A549 (cell line): ENCODE results near the gene MAB21L3. TPM values are rescaled to one million over a fixed set of nuclear protein-coding genes. Genes with fewer than 3 reads are reported as not detected.

Source experiments
- ATAC-seq, 2 experiments: fragments of 200-7000 bp in 1 of 2; fragments of >200 bp in 1 of 2; cut with Nextera tagmentation in 1 of 2; cut with Tn5 transposase in 1 of 2; 3 replicates each; pipeline versions ENCODE4 v1.8.0 to v1.9.1; 2018 to 2020; ENCODE audit warnings: mild to moderate bottlenecking in 1 of 2, moderate library complexity in 1 of 2
- CTCF ChIA-PET: fragments of 300-600 bp; sonication (Branson Sonifier 250); formaldehyde crosslinking; extraction: SDS; loops from one replicate; lab custom pipeline; 2021; ENCODE audit warnings: antibody characterized with exemption, inconsistent platforms; lab: Yijun Ruan, JAX
- POLR2A ChIA-PET: fragments of 350-600 bp; formaldehyde crosslinking; extraction: SDS; loops from one replicate; lab custom pipeline; 2021; ENCODE audit warnings: antibody characterized with exemption, inconsistent platforms; lab: Yijun Ruan, JAX
- DNase-seq, 2 experiments: peaks; one replicate each; pipeline versions ENCODE4 v3.0.0 to v3.0.0-alpha.2; 2011 to 2016; ENCODE audit warnings: low read depth in 1 of 2, low spot score in 1 of 2
- FAIRE-seq: peaks from 2 replicates; lab custom pipeline; 2011; peaks lifted over from hg19 to GRCh38; lab: Jason Lieb, UNC
- H3K27ac ChIP-seq, 2 experiments: fragments of >200 bp; sonication (Bioruptor Twin); formaldehyde crosslinking; 3 replicates each; pipeline ENCODE4 v1.5.1; 2016 to 2017
- H3K4me1 ChIP-seq: fragments of >200 bp; sonication (Bioruptor Twin); formaldehyde crosslinking; 3 replicates; pipeline ENCODE4 v1.6.1; 2016
- H3K4me2 ChIP-seq: fragments of >200 bp; sonication (Bioruptor Twin); formaldehyde crosslinking; 3 replicates; pipeline ENCODE4 v1.6.1; 2016
- H3K4me3 ChIP-seq: fragments of >200 bp; sonication (Bioruptor Twin); formaldehyde crosslinking; 3 replicates; pipeline ENCODE4 v1.5.1; 2016
- H3K9me3 ChIP-seq: fragments of >200 bp; sonication (Bioruptor Twin); formaldehyde crosslinking; 3 replicates; pipeline ENCODE4 v1.6.1; 2016
- BHLHE40 ChIP-seq: IDR thresholded peaks from 2 replicates; pipeline ENCODE4 v1.6.1; 2012; ENCODE audit warnings: low read depth, low read length, inconsistent platforms
- CBX2 ChIP-seq: fragments of 200-600 bp; sonication (generic); IDR thresholded peaks from 2 replicates; pipeline ENCODE4 v1.6.1; 2016; ENCODE audit warnings: low read depth, mild to moderate bottlenecking, borderline replicate concordance
- CHD2 ChIP-seq: fragments of 150-350 bp; IDR thresholded peaks from 2 replicates; pipeline ENCODE4 v1.6.1; 2014; ENCODE audit warnings: low read length; ENCODE audit not compliant: partially characterized antibody
- EHF ChIP-seq: fragments of 250-450 bp; sonication (Bioruptor Pico); IDR thresholded peaks from 2 replicates; pipeline ENCODE4 v1.5.0; 2020; ENCODE audit warnings: mild to moderate bottlenecking
- ELK1 ChIP-seq: fragments of 150-350 bp; IDR thresholded peaks from 2 replicates; pipeline ENCODE4 v1.6.1; 2014; ENCODE audit warnings: low read depth, mild to moderate bottlenecking, low read length
- FOXS1 ChIP-seq: fragments of 250-450 bp; sonication (Bioruptor Pico); IDR thresholded peaks from 2 replicates; pipeline ENCODE4 v1.5.0; 2020; ENCODE audit warnings: mild to moderate bottlenecking, moderate library complexity
- GATA3 ChIP-seq: IDR thresholded peaks from 2 replicates; pipeline ENCODE4 v1.6.1; 2012; ENCODE audit warnings: borderline replicate concordance
- HEYL ChIP-seq: fragments of 250-450 bp; sonication (Bioruptor Pico); IDR thresholded peaks from 2 replicates; pipeline ENCODE4 v1.8.0; 2021; ENCODE audit warnings: mild to moderate bottlenecking, moderate library complexity
- HOXA7 ChIP-seq: fragments of 250-450 bp; sonication (Bioruptor Pico); IDR thresholded peaks from 2 replicates; pipeline ENCODE4 v1.5.0; 2020; ENCODE audit warnings: mild to moderate bottlenecking, moderate library complexity
- KDM1A ChIP-seq: fragments of 200-600 bp; sonication (generic); IDR thresholded peaks from 2 replicates; pipeline ENCODE4 v1.6.1; 2016; ENCODE audit warnings: low read depth, mild to moderate bottlenecking
- MAZ ChIP-seq: fragments of 150-350 bp; IDR thresholded peaks from 2 replicates; pipeline ENCODE4 v1.6.1; 2014; ENCODE audit warnings: antibody characterized with exemption, low read depth, low read length, borderline replicate concordance
- MYC ChIP-seq: IDR thresholded peaks from 2 replicates; pipeline ENCODE4 v1.6.1; 2012; ENCODE audit warnings: mild to moderate bottlenecking, inconsistent platforms, low read length, improper control_type of control experiment, borderline replicate concordance
- NFE2L2 ChIP-seq: fragments of 150-350 bp; conservative IDR thresholded peaks from 2 replicates; pipeline ENCODE4 v1.6.1; 2014; ENCODE audit warnings: low read length
- NR3C1 ChIP-seq: fragments of >200 bp; sonication (Bioruptor Twin); formaldehyde crosslinking; IDR thresholded peaks from 3 replicates; pipeline ENCODE4 v1.6.1; 2017
- POLR2A ChIP-seq: IDR thresholded peaks from 2 replicates; pipeline ENCODE4 v1.6.1; 2012; ENCODE audit warnings: mild to moderate bottlenecking, low read length
- RARB ChIP-seq: fragments of 250-450 bp; sonication (Bioruptor Pico); IDR thresholded peaks from 2 replicates; pipeline ENCODE4 v1.8.0; 2021; ENCODE audit warnings: mild to moderate bottlenecking, moderate library complexity
- RFX5 ChIP-seq: fragments of 450-650 bp; IDR thresholded peaks from 2 replicates; pipeline ENCODE4 v1.7.1; 2014; ENCODE audit warnings: antibody characterized with exemption, mild to moderate bottlenecking, moderate library complexity
- SMC3 ChIP-seq: fragments of >200 bp; sonication (Bioruptor Twin); formaldehyde crosslinking; IDR thresholded peaks from 3 replicates; pipeline ENCODE4 v1.6.1; 2018; ENCODE audit warnings: inconsistent platforms
- SREBF2 ChIP-seq: fragments of 450-650 bp; IDR thresholded peaks from 2 replicates; pipeline ENCODE4 v1.6.1; 2014; ENCODE audit warnings: mild to moderate bottlenecking, moderate library complexity
- TFCP2L1 ChIP-seq: fragments of 250-450 bp; sonication (Bioruptor Pico); IDR thresholded peaks from 2 replicates; pipeline ENCODE4 v1.5.0; 2021; ENCODE audit warnings: mild to moderate bottlenecking
- ZC3H11A ChIP-seq: fragments of 450-650 bp; IDR thresholded peaks from 2 replicates; pipeline ENCODE4 v1.6.1; 2014; ENCODE audit warnings: antibody characterized with exemption, mild to moderate bottlenecking
- ZFP36 ChIP-seq: fragments of 450-650 bp; IDR thresholded peaks from 2 replicates; pipeline ENCODE4 v1.6.1; 2014; ENCODE audit warnings: borderline replicate concordance; ENCODE audit not compliant: partially characterized antibody
- WGBS: methylation state at CpG from one replicate; pipeline ENCODE4 v1.1.6; 2017; ENCODE audit errors: missing lambda C conversion rate; 5-methylcytosine and 5-hydroxymethylcytosine counted together
- polyA plus RNA-seq, 4 experiments: library from polyadenylated mRNA; depleted of rRNA in 3 of 4; stranded (reverse); fragments of >200 nt; fragmentation: RNase III in 1 of 4; extraction: RNeasy Plus Mini Kit Qiagen cat#74134 plus additional on column Dnase treatment in 1 of 4; gene quantifications; 2 replicates in 3 of 4; 3 replicates in 1 of 4; pipeline ENCODE4 v1.2.3, GENCODE V29; 2011 to 2017
- TF ChIP-seq, protein P1 (sequence below): fragments of 450-650 bp; IDR thresholded peaks from 2 replicates; pipeline ENCODE4 v1.6.1; 2014; ENCODE audit warnings: antibody characterized with exemption
- TF ChIP-seq, protein P2 (sequence below): fragments of 250-450 bp; sonication (Bioruptor Pico); IDR thresholded peaks from 2 replicates; pipeline ENCODE4 v1.5.0; 2021; ENCODE audit warnings: mild to moderate bottlenecking, moderate library complexity, borderline replicate concordance
- TF ChIP-seq, protein P3 (sequence below): fragments of 250-450 bp; sonication (Bioruptor Pico); IDR thresholded peaks from 2 replicates; pipeline ENCODE4 v1.5.0; 2020; ENCODE audit warnings: low read depth, mild to moderate bottlenecking, moderate library complexity

Gene MAB21L3
- polyA plus RNA-seq, 2 of the 4 experiments (the other 2 are of a cell fraction), result 0.03 to 0.09 TPM

- ChIA-PET POLR2A (no interaction called here), CTCF (interaction anchor here (1.3 to 2.1 kb wide), 2 partner anchors 46 to 392 kb away, joined by 3 to 7 read pairs; no protein-coding TSS in a partner anchor)
- DNase-seq (no peak), FAIRE-seq (no peak), ATAC-seq (no peak)
- H3K4me3 ChIP-seq, result no peak overlapping the region
- no peak overlapping the region for H3K4me2 ChIP-seq
- 43% methylated on average over 2 of the region's 3 CpGs for WGBS
- TF ChIP-seq BHLHE40 (no peak), ELK1 (no peak), SREBF2 (no peak), NFE2L2 (no peak), POLR2A (no peak), HOXA7 (CRISPR knock-in tag) (no peak), EHF (no peak), ZC3H11A (no peak), HEYL (CRISPR knock-in tag) (no peak), CHD2 (no peak), MAZ (no peak)
- TF ChIP-seq, protein P1, sequence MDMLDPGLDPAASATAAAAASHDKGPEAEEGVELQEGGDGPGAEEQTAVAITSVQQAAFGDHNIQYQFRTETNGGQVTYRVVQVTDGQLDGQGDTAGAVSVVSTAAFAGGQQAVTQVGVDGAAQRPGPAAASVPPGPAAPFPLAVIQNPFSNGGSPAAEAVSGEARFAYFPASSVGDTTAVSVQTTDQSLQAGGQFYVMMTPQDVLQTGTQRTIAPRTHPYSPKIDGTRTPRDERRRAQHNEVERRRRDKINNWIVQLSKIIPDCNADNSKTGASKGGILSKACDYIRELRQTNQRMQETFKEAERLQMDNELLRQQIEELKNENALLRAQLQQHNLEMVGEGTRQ, result no peak
- H3K9me3 ChIP-seq, result peaks cover 20% of the 10 kb centered on the region; the same call in 2 of the 3 replicates
- H3K27ac ChIP-seq, result no peak overlapping the region
- no peaks in the 10 kb centered on the region for H3K4me1 ChIP-seq
Measured at GRCh38 chr1:116092752-116093489, 18.3 kb upstream of the MAB21L3 start.

GRCh38 chr1:116095027-116095426 lies 16.2 kb upstream of the MAB21L3 start:
- DNase-seq (no peak), FAIRE-seq (no peak)
- CTCF ChIA-PET, result no interaction called here
- H3K4me2 ChIP-seq, result no peak overlapping the region
- H3K4me3 ChIP-seq, result no peak overlapping the region
- POLR2A ChIA-PET, result no interaction called here
- no peaks in the 10 kb centered on the region for H3K4me1 ChIP-seq
- H3K9me3 ChIP-seq, result peaks cover 11% of the 10 kb centered on the region; the same call in 1 of the 3 replicates
- no peak overlapping the region for H3K27ac ChIP-seq
- TF ChIP-seq SMC3, result no peak
- no peak for TF ChIP-seq ELK1
- no peak for TF ChIP-seq CBX2
- TF ChIP-seq, protein P2, sequence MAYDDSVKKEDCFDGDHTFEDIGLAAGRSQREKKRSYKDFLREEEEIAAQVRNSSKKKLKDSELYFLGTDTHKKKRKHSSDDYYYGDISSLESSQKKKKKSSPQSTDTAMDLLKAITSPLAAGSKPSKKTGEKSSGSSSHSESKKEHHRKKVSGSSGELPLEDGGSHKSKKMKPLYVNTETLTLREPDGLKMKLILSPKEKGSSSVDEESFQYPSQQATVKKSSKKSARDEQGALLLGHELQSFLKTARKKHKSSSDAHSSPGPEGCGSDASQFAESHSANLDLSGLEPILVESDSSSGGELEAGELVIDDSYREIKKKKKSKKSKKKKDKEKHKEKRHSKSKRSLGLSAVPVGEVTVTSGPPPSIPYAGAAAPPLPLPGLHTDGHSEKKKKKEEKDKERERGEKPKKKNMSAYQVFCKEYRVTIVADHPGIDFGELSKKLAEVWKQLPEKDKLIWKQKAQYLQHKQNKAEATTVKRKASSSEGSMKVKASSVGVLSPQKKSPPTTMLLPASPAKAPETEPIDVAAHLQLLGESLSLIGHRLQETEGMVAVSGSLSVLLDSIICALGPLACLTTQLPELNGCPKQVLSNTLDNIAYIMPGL (CRISPR knock-in tag), result no peak
- TF ChIP-seq MYC, result no peak
- no peak for TF ChIP-seq GATA3
- no peak for TF ChIP-seq HOXA7 (CRISPR knock-in tag)
- no peak for TF ChIP-seq FOXS1 (CRISPR knock-in tag)
- TF ChIP-seq KDM1A, result no peak
- no peak for TF ChIP-seq NR3C1
- TF ChIP-seq, protein P3, sequence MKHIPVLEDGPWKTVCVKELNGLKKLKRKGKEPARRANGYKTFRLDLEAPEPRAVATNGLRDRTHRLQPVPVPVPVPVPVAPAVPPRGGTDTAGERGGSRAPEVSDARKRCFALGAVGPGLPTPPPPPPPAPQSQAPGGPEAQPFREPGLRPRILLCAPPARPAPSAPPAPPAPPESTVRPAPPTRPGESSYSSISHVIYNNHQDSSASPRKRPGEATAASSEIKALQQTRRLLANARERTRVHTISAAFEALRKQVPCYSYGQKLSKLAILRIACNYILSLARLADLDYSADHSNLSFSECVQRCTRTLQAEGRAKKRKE, result no peak
- TF ChIP-seq RARB (CRISPR knock-in tag), result no peak
- no peak for TF ChIP-seq RFX5
- TF ChIP-seq ZFP36, result no peak
- TF ChIP-seq TFCP2L1 (CRISPR knock-in tag), result no peak
- TF ChIP-seq, protein P1, result no peak
- TF ChIP-seq, all 56 proteins: peak for 0
- ATAC-seq, result no peak
